Colonic mucosa (tissue), 4 donors: ENCODE data around the gene EYA2. TPM values are rescaled to one million over a fixed set of nuclear protein-coding genes. Genes with fewer than 3 reads are reported as not detected.

Experiments used
- DNase-seq: peaks from one replicate; pipeline ENCODE4 v3.0.0-alpha.2; 2020
- H3K27ac ChIP-seq: fragments of 200-600 bp; one replicate; pipeline ENCODE4 v1.8.0; 2021
- H3K27me3 ChIP-seq: fragments of 200-600 bp; one replicate; pipeline ENCODE4 v1.8.0; 2021
- H3K36me3 ChIP-seq: fragments of 200-600 bp; one replicate; pipeline ENCODE4 v1.8.0; 2021
- H3K4me1 ChIP-seq: fragments of 200-600 bp; one replicate; pipeline ENCODE4 v1.8.0; 2021; ENCODE audit warnings: mild to moderate bottlenecking
- H3K4me3 ChIP-seq: fragments of 200-600 bp; one replicate; pipeline ENCODE4 v1.8.0; 2021
- H3K9ac ChIP-seq, 2 donors: one replicate each; pipeline ENCODE4 v1.7.0; 2013; ENCODE audit warnings: control low read depth in 2 of 2, low read depth in 2 of 2, low read length in 2 of 2
- H3K9me3 ChIP-seq: fragments of 200-600 bp; one replicate; pipeline ENCODE4 v1.8.0; 2021
- intact Hi-C: fragments of 100-400 bp; cut with DNase I; formaldehyde crosslinking; loops from one replicate; pipeline ENCODE4 v1.14.1; 2022
- total RNA-seq, 2 donors: library from RNA; stranded (reverse); fragmentation: NEBNext Ultra II Directional in 1 of 2; extraction: Animal tissue kit (Norgen Biotek cat#: 25700) in 1 of 2; gene quantifications; one replicate each; pipeline ENCODE4 v1.2.1, GENCODE V29; 2021
- TF ChIP-seq, protein P1 (sequence below): fragments of 200-600 bp; IDR thresholded peaks from one replicate; pipeline ENCODE4 v1.8.0; 2022; ENCODE audit warnings: antibody characterized with exemption, mild to moderate bottlenecking
- donor health status: healthy.
- donor health status: DM: no; HTN: no; CAD: no.
- donor health status: DM: no; HTN: no; CAD: no.

The EYA2 gene
- total RNA-seq, 2 donors from 2014 or later: 8.9 to 16.8 TPM

DNA sequence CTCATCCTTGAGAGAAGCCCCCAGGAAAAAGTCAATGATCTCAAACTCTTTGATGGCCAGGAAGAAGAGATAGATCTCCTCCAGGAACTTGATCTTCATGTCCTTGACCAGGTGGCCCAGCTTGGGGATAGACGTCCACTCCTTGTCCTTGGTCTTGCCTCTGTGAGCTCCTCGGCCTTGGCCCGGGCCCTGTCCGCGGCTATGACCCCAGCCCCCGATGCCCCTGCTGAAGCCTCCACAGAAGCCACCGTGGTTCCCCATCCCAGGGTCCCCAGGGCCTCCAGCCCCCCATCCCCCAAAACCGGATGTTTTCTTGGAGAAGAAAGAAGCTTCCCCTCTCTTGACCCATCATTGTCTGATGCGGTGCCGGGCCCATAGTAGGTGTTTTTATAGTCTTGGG lies 266.8 kb downstream of the EYA2 start:
- no peak overlapping the region for H3K4me3 ChIP-seq
- H3K27me3 ChIP-seq: no peaks in the 10 kb centered on the region
- H3K9me3 ChIP-seq: no peaks in the 10 kb centered on the region
- no peak for DNase-seq
- H3K36me3 ChIP-seq: no peaks in the 10 kb centered on the region
- no peak overlapping the region for H3K27ac ChIP-seq
- TF ChIP-seq, protein P1, sequence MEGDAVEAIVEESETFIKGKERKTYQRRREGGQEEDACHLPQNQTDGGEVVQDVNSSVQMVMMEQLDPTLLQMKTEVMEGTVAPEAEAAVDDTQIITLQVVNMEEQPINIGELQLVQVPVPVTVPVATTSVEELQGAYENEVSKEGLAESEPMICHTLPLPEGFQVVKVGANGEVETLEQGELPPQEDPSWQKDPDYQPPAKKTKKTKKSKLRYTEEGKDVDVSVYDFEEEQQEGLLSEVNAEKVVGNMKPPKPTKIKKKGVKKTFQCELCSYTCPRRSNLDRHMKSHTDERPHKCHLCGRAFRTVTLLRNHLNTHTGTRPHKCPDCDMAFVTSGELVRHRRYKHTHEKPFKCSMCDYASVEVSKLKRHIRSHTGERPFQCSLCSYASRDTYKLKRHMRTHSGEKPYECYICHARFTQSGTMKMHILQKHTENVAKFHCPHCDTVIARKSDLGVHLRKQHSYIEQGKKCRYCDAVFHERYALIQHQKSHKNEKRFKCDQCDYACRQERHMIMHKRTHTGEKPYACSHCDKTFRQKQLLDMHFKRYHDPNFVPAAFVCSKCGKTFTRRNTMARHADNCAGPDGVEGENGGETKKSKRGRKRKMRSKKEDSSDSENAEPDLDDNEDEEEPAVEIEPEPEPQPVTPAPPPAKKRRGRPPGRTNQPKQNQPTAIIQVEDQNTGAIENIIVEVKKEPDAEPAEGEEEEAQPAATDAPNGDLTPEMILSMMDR: no peak
- intact Hi-C loops: no loop called here
- no peaks in the 10 kb centered on the region for H3K4me1 ChIP-seq
- no peak overlapping the region for H3K9ac ChIP-seq

DNA sequence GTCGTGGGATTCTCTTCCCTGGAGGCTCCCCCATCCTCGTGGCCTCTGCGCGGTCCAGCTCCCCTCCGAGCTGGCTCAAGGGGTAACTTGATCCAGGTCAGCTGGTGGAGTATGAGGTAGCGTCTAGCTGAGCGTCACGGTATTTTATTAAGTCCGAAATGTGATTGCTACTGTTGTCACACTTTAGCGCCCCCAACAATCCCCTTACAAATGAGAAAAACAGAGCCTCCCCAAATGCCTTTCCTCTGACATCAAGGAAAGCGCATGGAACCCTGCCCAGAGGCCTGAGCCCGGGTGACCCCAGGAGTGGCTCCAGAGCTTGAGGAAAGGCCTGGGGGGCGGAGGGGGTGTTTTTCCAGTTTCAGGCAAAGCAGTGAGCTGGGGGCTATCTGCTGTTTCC lies 269.5 kb downstream of the EYA2 start:
- H3K27me3 ChIP-seq: no peaks in the 10 kb centered on the region
- H3K4me3 ChIP-seq: no peak overlapping the region
- no peaks in the 10 kb centered on the region for H3K4me1 ChIP-seq
- no peaks in the 10 kb centered on the region for H3K9me3 ChIP-seq
- no peak for DNase-seq
- H3K27ac ChIP-seq: no peak overlapping the region
- TF ChIP-seq, protein P1: no peak
- H3K36me3 ChIP-seq: no peaks in the 10 kb centered on the region
- intact Hi-C loops: no loop called here
- no peak overlapping the region for H3K9ac ChIP-seq

DNA sequence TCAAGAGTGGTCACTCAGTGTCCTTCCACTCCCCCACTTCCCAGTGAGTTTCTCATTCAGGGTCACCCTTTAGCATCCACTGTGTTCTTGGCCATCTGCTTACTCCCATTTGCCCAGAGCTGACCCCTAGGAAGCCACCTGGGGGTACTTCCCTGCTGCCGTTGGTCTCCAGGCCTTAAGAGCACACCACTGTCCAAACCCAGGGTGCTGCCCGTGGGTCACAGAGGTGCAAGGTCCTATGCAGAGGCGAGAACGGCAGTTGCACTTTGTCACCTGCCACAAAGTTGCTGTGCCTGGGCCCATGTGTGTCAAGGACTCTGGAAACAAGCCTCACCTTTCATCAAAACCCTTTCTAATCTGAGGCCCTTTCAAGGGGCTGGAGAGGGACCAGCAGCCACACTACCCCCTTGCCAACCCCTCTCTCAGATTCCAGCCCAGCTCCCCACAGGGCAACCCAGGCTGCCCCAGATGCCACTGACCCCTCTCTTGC lies 270.8 kb downstream of the EYA2 start:
- intact Hi-C loops: no loop called here
- H3K36me3 ChIP-seq: no peaks in the 10 kb centered on the region
- H3K9ac ChIP-seq: no peak overlapping the region
- no peak overlapping the region for H3K4me3 ChIP-seq
- no peaks in the 10 kb centered on the region for H3K4me1 ChIP-seq
- H3K27ac ChIP-seq: no peak overlapping the region
- DNase-seq: no peak
- TF ChIP-seq, protein P1: no peak
- no peaks in the 10 kb centered on the region for H3K9me3 ChIP-seq
- no peaks in the 10 kb centered on the region for H3K27me3 ChIP-seq

DNA sequence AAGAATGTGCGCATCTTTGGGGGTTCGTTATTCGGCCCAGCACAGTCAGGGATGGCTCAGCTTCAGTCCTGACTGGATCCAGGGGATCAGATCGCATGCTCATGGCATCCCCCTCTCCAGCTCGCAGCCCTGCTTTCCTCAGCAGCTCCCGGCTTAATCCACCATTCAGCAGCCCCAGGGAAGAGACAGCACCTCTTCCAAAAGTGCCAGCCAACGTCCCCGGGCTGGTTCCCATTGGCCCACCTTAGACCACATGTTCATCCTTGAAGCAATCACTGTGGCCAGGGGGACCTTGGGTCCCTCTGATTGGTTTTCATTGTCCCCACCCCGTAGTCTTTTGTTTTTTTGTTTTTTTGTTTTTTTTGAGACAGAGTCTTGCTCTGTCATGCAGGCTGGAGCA lies 273.2 kb downstream of the EYA2 start:
- DNase-seq: no peak
- Histone ChIP-seq H3K36me3 (no peaks in the 10 kb centered on the region), H3K4me1 (no peaks in the 10 kb centered on the region), H3K27me3 (no peaks in the 10 kb centered on the region), H3K4me3 (no peak overlapping the region), H3K9ac (no peak overlapping the region), H3K9me3 (no peaks in the 10 kb centered on the region), H3K27ac (no peak overlapping the region)
- intact Hi-C loops: no loop called here
- TF ChIP-seq, protein P1: no peak

DNA sequence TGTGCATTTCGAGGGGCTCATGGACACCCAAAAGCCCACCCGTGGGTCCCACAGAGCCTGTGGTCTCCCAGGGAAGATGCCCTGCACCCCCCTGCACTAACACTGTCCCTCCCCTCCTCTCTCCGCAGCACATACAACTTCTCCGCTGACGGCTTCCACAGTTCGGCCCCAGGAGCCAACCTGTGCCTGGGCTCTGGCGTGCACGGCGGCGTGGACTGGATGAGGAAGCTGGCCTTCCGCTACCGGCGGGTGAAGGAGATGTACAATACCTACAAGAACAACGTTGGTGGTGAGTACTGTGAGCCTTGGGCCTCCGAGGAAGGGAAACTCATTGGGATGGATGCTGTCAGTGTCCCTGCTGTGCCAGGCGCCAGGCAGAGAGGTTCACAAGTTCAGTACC lies 277.9 kb downstream of the EYA2 start:
- H3K27me3 ChIP-seq: no peaks in the 10 kb centered on the region
- TF ChIP-seq, protein P1: no peak
- intact Hi-C loops: no loop called here
- no peaks in the 10 kb centered on the region for H3K4me1 ChIP-seq
- H3K36me3 ChIP-seq: no peaks in the 10 kb centered on the region
- no peak for DNase-seq
- no peaks in the 10 kb centered on the region for H3K9me3 ChIP-seq
- no peak overlapping the region for H3K4me3 ChIP-seq
- no peak overlapping the region for H3K27ac ChIP-seq
- H3K9ac ChIP-seq: no peak overlapping the region
